HepG2 (cell line): ENCODE measurements around the gene NT5DC1. TPM values are rescaled to one million over a fixed set of nuclear protein-coding genes. Genes with fewer than 3 reads are reported as not detected.

Source experiments
- BHLHE40 ChIP-seq: IDR thresholded peaks from 2 replicates; pipeline ENCODE4 v1.6.1; 2011; ENCODE audit warnings: low read length, improper control_type of control experiment
- BORCS8-MEF2B ChIP-seq: sonication (generic); formaldehyde crosslinking; IDR thresholded peaks from 2 replicates; pipeline ENCODE4 v1.8.0; 2022; ENCODE audit warnings: mild to moderate bottlenecking, missing genetic modification reagents
- CSRNP1 ChIP-seq: sonication (generic); formaldehyde crosslinking; IDR thresholded peaks from 2 replicates; pipeline ENCODE4 v1.8.1; 2023; ENCODE audit warnings: mild to moderate bottlenecking, missing genetic modification reagents
- DBP ChIP-seq: sonication (generic); formaldehyde crosslinking; IDR thresholded peaks from 2 replicates; pipeline ENCODE4 v1.4.0; 2020; ENCODE audit warnings: missing genetic modification reagents; ENCODE audit errors: not compliant biosample characterization
- EED ChIP-seq: sonication (generic); formaldehyde crosslinking; IDR thresholded peaks from 2 replicates; pipeline ENCODE4 v1.5.0; 2020; ENCODE audit warnings: mild to moderate bottlenecking, missing genetic modification reagents
- ETV5 ChIP-seq: IDR thresholded peaks from 2 replicates; pipeline ENCODE4 v1.6.1; 2018; ENCODE audit warnings: missing biosample characterization, missing genetic modification reagents, inconsistent platforms, borderline replicate concordance
- FOXO4 ChIP-seq: sonication (generic); formaldehyde crosslinking; conservative IDR thresholded peaks from 2 replicates; pipeline ENCODE4 v1.8.1; 2023; ENCODE audit warnings: missing genetic modification reagents
- GATAD2A ChIP-seq: IDR thresholded peaks from 2 replicates; pipeline ENCODE4 v1.6.1; 2016
- GFI1 ChIP-seq: sonication (generic); formaldehyde crosslinking; IDR thresholded peaks from 2 replicates; pipeline ENCODE4 v1.5.0; 2020; ENCODE audit warnings: missing genetic modification reagents, mild to moderate bottlenecking, borderline replicate concordance
- GPN1 ChIP-seq: sonication (generic); formaldehyde crosslinking; IDR thresholded peaks from 2 replicates; pipeline ENCODE4 v1.5.1; 2020; ENCODE audit warnings: missing genetic modification reagents, borderline replicate concordance
- MIXL1 ChIP-seq: IDR thresholded peaks from 2 replicates; pipeline ENCODE4 v1.6.1; 2016
- NFE2L2 ChIP-seq: fragments of 150-350 bp; IDR thresholded peaks from 2 replicates; pipeline ENCODE4 v1.6.1; 2014; ENCODE audit warnings: low read length
- PBX2 ChIP-seq: IDR thresholded peaks from 2 replicates; pipeline ENCODE4 v1.6.1; 2016; ENCODE audit warnings: control low read depth
- RBAK ChIP-seq: sonication (generic); formaldehyde crosslinking; IDR thresholded peaks from 2 replicates; pipeline ENCODE4 v1.5.1; 2020; ENCODE audit warnings: mild to moderate bottlenecking, missing genetic modification reagents
- SMARCE1 ChIP-seq: fragments of 450-650 bp; IDR thresholded peaks from 2 replicates; pipeline ENCODE4 v1.6.1; 2017; ENCODE audit warnings: borderline replicate concordance
- TAF1 ChIP-seq: sonication (generic); formaldehyde crosslinking; IDR thresholded peaks from 2 replicates; pipeline ENCODE4 v1.4.0; 2020; ENCODE audit warnings: missing genetic modification reagents
- TOPORS ChIP-seq: sonication (generic); formaldehyde crosslinking; IDR thresholded peaks from 2 replicates; pipeline ENCODE4 v1.8.0; 2023; ENCODE audit warnings: mild to moderate bottlenecking, missing genetic modification reagents
- YY1 ChIP-seq: IDR thresholded peaks from 2 replicates; pipeline ENCODE4 v1.6.1; 2011; ENCODE audit warnings: low read length, low read depth, moderate library complexity, mild to moderate bottlenecking; ENCODE audit not compliant: insufficient read depth, insufficient replicate concordance
- ZFP36 ChIP-seq: fragments of 150-350 bp; IDR thresholded peaks from 2 replicates; pipeline ENCODE4 v1.6.1; 2018; ENCODE audit warnings: borderline replicate concordance, low read length, low read depth; ENCODE audit not compliant: partially characterized antibody
- ZGPAT ChIP-seq: IDR thresholded peaks from 2 replicates; pipeline ENCODE4 v1.6.1; 2016; ENCODE audit warnings: mild to moderate bottlenecking
- ZNF549 ChIP-seq: sonication (generic); formaldehyde crosslinking; IDR thresholded peaks from 2 replicates; pipeline ENCODE4 v1.5.0; 2020; ENCODE audit warnings: missing genetic modification reagents
- ZNF737 ChIP-seq: sonication (generic); formaldehyde crosslinking; IDR thresholded peaks from 2 replicates; pipeline ENCODE4 v1.5.0; 2020; ENCODE audit warnings: missing genetic modification reagents, mild to moderate bottlenecking, borderline replicate concordance
- ZNF780A ChIP-seq: sonication (generic); formaldehyde crosslinking; IDR thresholded peaks from 2 replicates; pipeline ENCODE4 v1.8.0; 2022; ENCODE audit warnings: mild to moderate bottlenecking, missing genetic modification reagents, moderate library complexity
- ZNF816 ChIP-seq: sonication (generic); formaldehyde crosslinking; IDR thresholded peaks from 2 replicates; pipeline ENCODE4 v1.8.0; 2022; ENCODE audit warnings: missing genetic modification reagents, mild to moderate bottlenecking, borderline replicate concordance
- polyA plus RNA-seq, 8 experiments: library from polyadenylated mRNA; depleted of rRNA in 3 of 8; stranded (reverse) in 7 of 8; unstranded in 1 of 8; fragments of >200 nt; fragmentation: Illumina TruSeq in 4 of 8; extraction: Trizol in 4 of 8; gene quantifications; 2 replicates each; pipeline versions ENCODE4 v1.2.1 to v1.2.3, GENCODE V29; 2011 to 2016; ENCODE audit warnings: low read depth in 4 of 8, missing spikeins in 1 of 8, mixed read lengths in 1 of 8; ENCODE audit not compliant: insufficient read depth in 1 of 8
- total RNA-seq, 5 experiments: library from RNA; depleted of rRNA; stranded (reverse); fragments of >200 nt; fragmentation: Illumina TruSeq; extraction: Trizol; gene quantifications; 2 replicates each; pipeline ENCODE4 v1.2.3, GENCODE V29; 2016; ENCODE audit warnings: low read depth in 1 of 5

The NT5DC1 gene
- total and polyA plus RNA-seq, 2 of the 13 experiments (the other 11 are each of a cell fraction or from before 2014, with no cell fraction given): 27.0 to 56.1 TPM

- TF ChIP-seq ZNF780A (CRISPR knock-in tag) (no peak), ZNF816 (CRISPR knock-in tag) (no peak; the same call in 1 of the 2 replicates), YY1 (peak; percentile 79), TOPORS (CRISPR knock-in tag) (no peak), GFI1 (CRISPR knock-in tag) (no peak), EED (no peak), FOXO4 (peak; percentile 81; the same call in 1 of the 2 replicates), BORCS8-MEF2B (CRISPR knock-in tag) (no peak), RBAK (no peak), SMARCE1 (no peak), ETV5 (CRISPR knock-in tag) (no peak), ZNF737 (CRISPR knock-in tag) (no peak), ZNF549 (CRISPR knock-in tag) (no peak), NFE2L2 (no peak), TAF1 (CRISPR knock-in tag) (no peak), CSRNP1 (CRISPR knock-in tag) (no peak), ZFP36 (no peak), MIXL1 (CRISPR knock-in tag) (0 out of 2 replicates have a peak, but pooled peaks have one; percentile 7), GPN1 (CRISPR knock-in tag) (no peak), ZGPAT (CRISPR knock-in tag) (no peak; the same call in 1 of the 2 replicates), BHLHE40 (no peak), PBX2 (CRISPR knock-in tag) (no peak), DBP (CRISPR knock-in tag) (no peak), GATAD2A (0 out of 2 replicates have a peak, but pooled peaks have one; percentile 7)
Observed at GRCh38 chr6:116280161-116280932, 179.7 kb downstream of the NT5DC1 start (continued).
